Uterus (tissue), 4 donors: ENCODE data around the gene CYYR1. TPM values are rescaled to one million over a fixed set of nuclear protein-coding genes. Genes with fewer than 3 reads are reported as not detected.

Source experiments
- DNase-seq, 2 donors: peaks; one replicate each; pipeline ENCODE4 v3.0.0-alpha.2; 2019 to 2020
- H3K27ac ChIP-seq, 2 donors: fragments of 200-600 bp; sonication (generic); 1 replicate in 1 of 2; 2 replicates in 1 of 2; pipeline ENCODE4 v1.5.1; 2016 to 2018
- H3K27me3 ChIP-seq, 2 donors: fragments of 200-600 bp; sonication (generic); one replicate each; pipeline ENCODE4 v1.5.1; 2018 to 2019; ENCODE audit warnings: control low read depth in 1 of 2
- H3K36me3 ChIP-seq, 2 donors: fragments of 200-600 bp; sonication (generic); one replicate each; pipeline ENCODE4 v1.5.1; 2019; ENCODE audit warnings: control low read depth in 1 of 2
- H3K4me1 ChIP-seq, 2 donors: fragments of 200-600 bp; sonication (generic); one replicate each; pipeline ENCODE4 v1.5.1; 2018 to 2019; ENCODE audit warnings: control low read depth in 1 of 2
- H3K4me3 ChIP-seq, 2 donors: fragments of 200-600 bp; sonication (generic); 1 replicate in 1 of 2; 2 replicates in 1 of 2; pipeline ENCODE4 v1.5.1; 2018 to 2019; ENCODE audit warnings: mild to moderate bottlenecking in 1 of 2
- H3K9me3 ChIP-seq, 2 donors: fragments of 200-600 bp; sonication (generic); one replicate each; pipeline ENCODE4 v1.5.1; 2019; ENCODE audit warnings: control low read depth in 1 of 2
- POLR2A ChIP-seq, 2 donors: fragments of 450-650 bp; IDR thresholded peaks; one replicate each; pipeline ENCODE4 v1.6.1; 2016; ENCODE audit warnings: antibody characterized with exemption in 2 of 2, mild to moderate bottlenecking in 1 of 2, moderate library complexity in 1 of 2
- intact Hi-C: fragments of 100-400 bp; cut with DNase I; formaldehyde crosslinking; loops from one replicate; pipeline ENCODE4 v1.15.1; 2023; ENCODE audit warnings: low total_unique reads
- total RNA-seq, 4 donors: library from RNA; depleted of rRNA in 3 of 4; stranded (reverse); fragments of >200 nt in 3 of 4; gene quantifications; one replicate each; pipeline versions ENCODE4 v1.1.0 to v1.2.4, GENCODE V29; 2014 to 2023
- TF ChIP-seq, protein P1 (sequence below), 4 experiments: fragments of 200-600 bp in 2 of 4; fragments of 450-650 bp in 2 of 4; sonication (generic) in 2 of 4; IDR thresholded peaks; one replicate each; pipeline ENCODE4 v1.5.1; 2016 to 2019; ENCODE audit warnings: antibody characterized with exemption in 4 of 4, mild to moderate bottlenecking in 2 of 4, moderate library complexity in 1 of 4
- donor health status: DM: yes; HTN: yes; CAD: no.

Gene CYYR1
- total RNA-seq, 4 donors from 2014 or later: 15.9 to 83.8 (median 23.7) TPM

GRCh38 chr21:26546446-26547097 lies 26.5 kb downstream of the CYYR1 start:
- TF ChIP-seq POLR2A (IDR thresholded peaks at IDR 0.05): no peak
- TF ChIP-seq, protein P1, sequence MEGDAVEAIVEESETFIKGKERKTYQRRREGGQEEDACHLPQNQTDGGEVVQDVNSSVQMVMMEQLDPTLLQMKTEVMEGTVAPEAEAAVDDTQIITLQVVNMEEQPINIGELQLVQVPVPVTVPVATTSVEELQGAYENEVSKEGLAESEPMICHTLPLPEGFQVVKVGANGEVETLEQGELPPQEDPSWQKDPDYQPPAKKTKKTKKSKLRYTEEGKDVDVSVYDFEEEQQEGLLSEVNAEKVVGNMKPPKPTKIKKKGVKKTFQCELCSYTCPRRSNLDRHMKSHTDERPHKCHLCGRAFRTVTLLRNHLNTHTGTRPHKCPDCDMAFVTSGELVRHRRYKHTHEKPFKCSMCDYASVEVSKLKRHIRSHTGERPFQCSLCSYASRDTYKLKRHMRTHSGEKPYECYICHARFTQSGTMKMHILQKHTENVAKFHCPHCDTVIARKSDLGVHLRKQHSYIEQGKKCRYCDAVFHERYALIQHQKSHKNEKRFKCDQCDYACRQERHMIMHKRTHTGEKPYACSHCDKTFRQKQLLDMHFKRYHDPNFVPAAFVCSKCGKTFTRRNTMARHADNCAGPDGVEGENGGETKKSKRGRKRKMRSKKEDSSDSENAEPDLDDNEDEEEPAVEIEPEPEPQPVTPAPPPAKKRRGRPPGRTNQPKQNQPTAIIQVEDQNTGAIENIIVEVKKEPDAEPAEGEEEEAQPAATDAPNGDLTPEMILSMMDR (IDR thresholded peaks at IDR 0.05): no peak
- Histone ChIP-seq H3K27ac (peak overlapping the region; percentile 18 to 55), H3K27me3 (no peaks in the 10 kb centered on the region), H3K4me1 (no peaks in the 10 kb centered on the region), H3K9me3 (no peaks in the 10 kb centered on the region), H3K36me3 (no peaks in the 10 kb centered on the region), H3K4me3 (no peak overlapping the region)
- peak in 1 of 2 donors; percentile 54 for DNase-seq
- intact Hi-C loops: no loop called here

GRCh38 chr21:26544201-26544775 lies 28.8 kb downstream of the CYYR1 start:
- no peak for DNase-seq
- Histone ChIP-seq H3K4me1 (no peaks in the 10 kb centered on the region), H3K36me3 (no peaks in the 10 kb centered on the region), H3K4me3 (no peak overlapping the region), H3K27ac (no peak overlapping the region), H3K9me3 (no peaks in the 10 kb centered on the region), H3K27me3 (no peaks in the 10 kb centered on the region)
- TF ChIP-seq, protein P1 (IDR thresholded peaks at IDR 0.05): no peak
- TF ChIP-seq POLR2A (IDR thresholded peaks at IDR 0.05): no peak
- intact Hi-C loops: no loop called here

GRCh38 chr21:26540651-26541050 lies 32.4 kb downstream of the CYYR1 start:
- TF ChIP-seq, protein P1 (IDR thresholded peaks at IDR 0.05): no peak
- no peak for TF ChIP-seq POLR2A (IDR thresholded peaks at IDR 0.05)
- H3K27me3 ChIP-seq: no peaks in the 10 kb centered on the region
- H3K4me1 ChIP-seq: no peaks in the 10 kb centered on the region
- no peaks in the 10 kb centered on the region for H3K9me3 ChIP-seq
- no peak overlapping the region for H3K4me3 ChIP-seq
- no peak for DNase-seq
- H3K36me3 ChIP-seq: no peaks in the 10 kb centered on the region
- no peak overlapping the region for H3K27ac ChIP-seq
- intact Hi-C loops: no loop called here

GRCh38 chr21:26539566-26539965 lies 33.5 kb downstream of the CYYR1 start:
- Histone ChIP-seq H3K9me3 (no peaks in the 10 kb centered on the region), H3K27ac (no peak overlapping the region), H3K4me1 (no peaks in the 10 kb centered on the region), H3K36me3 (no peaks in the 10 kb centered on the region), H3K27me3 (no peaks in the 10 kb centered on the region), H3K4me3 (no peak overlapping the region)
- TF ChIP-seq POLR2A (IDR thresholded peaks at IDR 0.05): no peak
- TF ChIP-seq, protein P1 (IDR thresholded peaks at IDR 0.05): no peak
- intact Hi-C loops: no loop called here
- no peak for DNase-seq

- Histone ChIP-seq H3K4me3 (no peak overlapping the region), H3K27me3 (no peaks in the 10 kb centered on the region), H3K4me1 (no peaks in the 10 kb centered on the region), H3K36me3 (no peaks in the 10 kb centered on the region), H3K9me3 (no peaks in the 10 kb centered on the region), H3K27ac (no peak overlapping the region)
- DNase-seq: no peak
- TF ChIP-seq, protein P1 (IDR thresholded peaks at IDR 0.05): no peak
- TF ChIP-seq POLR2A (IDR thresholded peaks at IDR 0.05): no peak
- intact Hi-C loops: no loop called here
Measured at GRCh38 chr21:26534517-26534916, 38.6 kb downstream of the CYYR1 start.
